Erythroblast (primary cell): ENCODE results near the gene ZSWIM6.

Experiments used
- GATA1 ChIP-seq: IDR thresholded peaks from 2 replicates; pipeline ENCODE4 v1.6.1; 2011; ENCODE audit warnings: low read depth, mild to moderate bottlenecking, control low read depth, low read length, moderate library complexity
- POLR2A ChIP-seq: IDR thresholded peaks from 2 replicates; pipeline ENCODE4 v1.6.1; 2011; ENCODE audit warnings: mild to moderate bottlenecking, low read length

GRCh38 chr5:61409568-61409967, 77.5 kb downstream of the ZSWIM6 start:
- TF ChIP-seq POLR2A (no peak), GATA1 (no peak)
